Tibial nerve (tissue), 4 donors: ENCODE results near the gene GLT8D2. TPM values are rescaled to one million over a fixed set of nuclear protein-coding genes. Genes with fewer than 3 reads are reported as not detected.

ENCODE experiments used
- DNase-seq, 2 donors: peaks; one replicate each; pipeline ENCODE4 v3.0.0-alpha.2; 2019; ENCODE audit warnings: low spot score in 2 of 2
- H3K27ac ChIP-seq, 4 donors: fragments of 200-600 bp; sonication (generic) in 3 of 4; one replicate each; pipeline ENCODE4 v1.5.1; 2017 to 2019; ENCODE audit warnings: mild to moderate bottlenecking in 1 of 4
- H3K27me3 ChIP-seq, 2 donors: fragments of 200-600 bp; sonication (generic) in 1 of 2; one replicate each; pipeline versions ENCODE4 v1.5.1 to v1.6.0; 2017 to 2019
- H3K36me3 ChIP-seq, 3 donors: fragments of 200-600 bp; sonication (generic); one replicate each; pipeline ENCODE4 v1.5.1; 2018 to 2019
- H3K4me1 ChIP-seq, 4 donors: fragments of 200-600 bp; sonication (generic) in 3 of 4; one replicate each; pipeline ENCODE4 v1.5.1; 2017 to 2019
- H3K4me3 ChIP-seq, 4 donors: fragments of 200-600 bp; sonication (generic) in 3 of 4; one replicate each; pipeline ENCODE4 v1.5.1; 2017 to 2019; ENCODE audit warnings: mild to moderate bottlenecking in 1 of 4, moderate library complexity in 1 of 4
- H3K9me3 ChIP-seq, 4 donors: fragments of 200-600 bp; sonication (generic) in 3 of 4; one replicate each; pipeline ENCODE4 v1.5.1; 2017 to 2019
- EP300 ChIP-seq, 2 donors: sonication (generic); formaldehyde crosslinking; IDR thresholded peaks; one replicate each; pipeline ENCODE4 v1.6.1; 2017; ENCODE audit warnings: antibody characterized with exemption in 2 of 2, mild to moderate bottlenecking in 1 of 2
- POLR2A ChIP-seq, 2 donors: fragments of 450-650 bp; IDR thresholded peaks; one replicate each; pipeline ENCODE4 v1.6.1; 2017; ENCODE audit warnings: antibody characterized with exemption in 2 of 2, mild to moderate bottlenecking in 2 of 2, moderate library complexity in 2 of 2
- WGBS, 2 donors: methylation state at CpG; one replicate each; pipeline ENCODE4 v1.1.5; 2018; 5-methylcytosine and 5-hydroxymethylcytosine counted together
- total RNA-seq, 4 donors: library from RNA; depleted of rRNA; stranded (reverse); fragments of >200 nt; gene quantifications; one replicate each; pipeline ENCODE4 v1.1.0, GENCODE V29; 2016
- TF ChIP-seq, protein P1 (sequence below), 5 experiments: fragments of 200-600 bp in 3 of 5; fragments of 450-650 bp in 2 of 5; sonication (generic) in 3 of 5; IDR thresholded peaks; one replicate each; pipeline ENCODE4 v1.5.1; 2016 to 2019; ENCODE audit warnings: antibody characterized with exemption in 5 of 5, mild to moderate bottlenecking in 3 of 5, moderate library complexity in 2 of 5

Gene GLT8D2
- total RNA-seq, 4 donors from 2014 or later, result 19.8 to 32.9 (median 26.4) TPM

DNA sequence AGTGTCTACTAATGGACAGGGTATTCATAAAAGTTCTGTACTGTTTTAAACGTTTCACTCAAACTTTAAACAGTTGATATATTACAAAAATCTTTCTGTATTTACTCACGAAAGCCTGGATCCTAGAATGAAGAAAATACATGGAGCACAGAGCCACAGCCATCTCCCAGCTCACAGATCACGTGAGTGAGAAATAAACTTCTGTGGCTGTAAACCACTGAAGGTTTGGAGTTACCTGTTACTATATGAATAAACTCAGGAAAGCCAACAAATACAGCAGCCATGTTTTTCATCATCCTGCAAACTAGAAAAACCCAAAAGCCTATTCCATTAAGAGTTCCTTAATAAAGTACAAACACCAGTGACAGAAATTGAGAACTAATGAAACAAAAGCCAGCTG, 85.2 kb downstream of the GLT8D2 start:
- no peaks in the 10 kb centered on the region for H3K27me3 ChIP-seq
- H3K4me3 ChIP-seq, result peak overlapping the region; percentile 58 to 89 (median 76)
- TF ChIP-seq, protein P1, sequence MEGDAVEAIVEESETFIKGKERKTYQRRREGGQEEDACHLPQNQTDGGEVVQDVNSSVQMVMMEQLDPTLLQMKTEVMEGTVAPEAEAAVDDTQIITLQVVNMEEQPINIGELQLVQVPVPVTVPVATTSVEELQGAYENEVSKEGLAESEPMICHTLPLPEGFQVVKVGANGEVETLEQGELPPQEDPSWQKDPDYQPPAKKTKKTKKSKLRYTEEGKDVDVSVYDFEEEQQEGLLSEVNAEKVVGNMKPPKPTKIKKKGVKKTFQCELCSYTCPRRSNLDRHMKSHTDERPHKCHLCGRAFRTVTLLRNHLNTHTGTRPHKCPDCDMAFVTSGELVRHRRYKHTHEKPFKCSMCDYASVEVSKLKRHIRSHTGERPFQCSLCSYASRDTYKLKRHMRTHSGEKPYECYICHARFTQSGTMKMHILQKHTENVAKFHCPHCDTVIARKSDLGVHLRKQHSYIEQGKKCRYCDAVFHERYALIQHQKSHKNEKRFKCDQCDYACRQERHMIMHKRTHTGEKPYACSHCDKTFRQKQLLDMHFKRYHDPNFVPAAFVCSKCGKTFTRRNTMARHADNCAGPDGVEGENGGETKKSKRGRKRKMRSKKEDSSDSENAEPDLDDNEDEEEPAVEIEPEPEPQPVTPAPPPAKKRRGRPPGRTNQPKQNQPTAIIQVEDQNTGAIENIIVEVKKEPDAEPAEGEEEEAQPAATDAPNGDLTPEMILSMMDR (IDR thresholded peaks at IDR 0.05), result no peak
- TF ChIP-seq EP300 (IDR thresholded peaks at IDR 0.05), result no peak
- no peak for TF ChIP-seq POLR2A (IDR thresholded peaks at IDR 0.05)
- no peak for DNase-seq
- 19% methylated on average over 3 of the region's 3 CpGs for WGBS, 2 donors
- H3K36me3 ChIP-seq, result no peaks in the 10 kb centered on the region
- peaks cover 5 to 73% (median 27%) of the 10 kb centered on the region in 4 donors for H3K4me1 ChIP-seq
- no peaks in the 10 kb centered on the region for H3K9me3 ChIP-seq
- H3K27ac ChIP-seq, result peak overlapping the region; percentile 79 to 94 (median 92)

DNA sequence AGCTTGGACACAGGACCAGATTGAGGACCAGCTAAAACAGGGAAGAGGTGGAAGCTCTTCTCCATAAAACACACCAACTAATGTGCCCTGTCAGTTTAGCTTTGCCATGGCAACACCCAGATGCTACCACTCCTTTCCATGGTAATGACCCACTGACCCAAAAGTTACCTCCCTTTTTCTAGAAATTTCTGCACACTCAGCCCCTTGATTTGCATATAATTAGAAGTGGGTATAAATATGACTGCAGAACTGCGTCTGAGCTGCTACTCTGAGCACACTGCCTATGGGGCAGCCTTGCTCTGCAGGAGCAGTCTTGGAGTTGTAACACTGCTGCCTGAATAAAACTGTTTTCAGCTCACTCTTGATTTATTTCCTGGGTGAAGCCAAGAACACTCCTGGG, 87.5 kb downstream of the GLT8D2 start:
- H3K4me3 ChIP-seq, result no peak overlapping the region
- H3K36me3 ChIP-seq, result no peaks in the 10 kb centered on the region
- no peak for TF ChIP-seq EP300 (IDR thresholded peaks at IDR 0.05)
- TF ChIP-seq, protein P1 (IDR thresholded peaks at IDR 0.05), result no peak
- no peak for TF ChIP-seq POLR2A (IDR thresholded peaks at IDR 0.05)
- WGBS, 2 donors, result 20 to 40% methylated on average over 1 of the region's 1 CpG
- peaks cover 5 to 65% (median 20%) of the 10 kb centered on the region in 4 donors for H3K4me1 ChIP-seq
- no peak for DNase-seq
- no peak overlapping the region for H3K27ac ChIP-seq
- H3K27me3 ChIP-seq, result no peaks in the 10 kb centered on the region
- no peaks in the 10 kb centered on the region for H3K9me3 ChIP-seq

DNA sequence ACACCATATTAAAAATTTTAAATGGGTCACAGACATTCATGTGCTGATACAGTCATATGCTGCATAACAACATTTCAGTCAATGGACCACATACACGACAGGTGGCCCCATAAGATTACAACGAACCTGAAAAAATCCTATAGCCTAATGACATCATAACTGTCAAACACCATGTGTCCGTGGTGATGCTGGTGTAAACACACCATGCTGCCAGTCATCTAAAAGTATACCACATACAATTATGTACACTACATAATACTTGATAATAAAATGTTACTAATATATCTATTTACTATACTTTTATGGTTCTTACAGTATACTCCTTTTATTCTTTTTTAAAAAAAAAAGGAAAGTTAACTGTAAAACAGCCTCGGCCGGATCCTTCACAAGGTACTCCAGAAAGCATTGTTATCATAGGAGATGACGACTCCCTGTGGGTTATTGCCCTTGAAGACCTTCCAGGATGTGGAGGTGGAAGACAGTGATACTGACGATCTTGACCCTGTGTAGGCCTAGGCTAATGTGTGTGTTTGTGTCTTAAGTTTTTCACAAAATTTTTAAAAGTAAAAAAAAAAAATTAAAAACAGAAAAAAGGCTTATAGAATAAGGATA, 89.3 kb downstream of the GLT8D2 start:
- no peak for TF ChIP-seq POLR2A (IDR thresholded peaks at IDR 0.05)
- TF ChIP-seq, protein P1 (IDR thresholded peaks at IDR 0.05), result no peak
- no peak for TF ChIP-seq EP300 (IDR thresholded peaks at IDR 0.05)
- Histone ChIP-seq H3K4me1 (peaks cover 0 to 64% (median 17%) of the 10 kb centered on the region in 4 donors), H3K4me3 (no peak overlapping the region), H3K9me3 (no peaks in the 10 kb centered on the region), H3K27me3 (no peaks in the 10 kb centered on the region), H3K27ac (no peak overlapping the region), H3K36me3 (no peaks in the 10 kb centered on the region)
- DNase-seq, result no peak
- 52 to 56% methylated on average over 7 of the region's 7 CpGs for WGBS, 2 donors

DNA sequence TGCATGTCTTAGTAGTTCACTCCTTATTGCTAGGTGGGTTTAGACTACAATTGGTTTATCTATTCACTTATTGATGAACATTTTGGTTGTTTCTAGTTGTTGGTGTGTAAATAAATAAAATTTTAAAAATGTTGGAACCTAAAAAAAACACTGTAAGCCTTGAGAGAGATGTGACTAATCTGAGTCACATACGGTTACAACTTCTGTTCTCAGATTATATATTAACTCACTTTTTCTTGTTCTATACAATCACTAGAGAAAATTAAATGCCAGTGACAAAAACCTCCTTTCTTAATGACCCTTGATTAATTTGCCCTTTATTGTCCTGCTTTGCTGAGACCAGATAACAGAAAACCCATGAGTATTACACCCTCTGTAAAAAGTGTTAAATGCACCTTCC, 91.4 kb downstream of the GLT8D2 start:
- H3K27ac ChIP-seq, result no peak overlapping the region

DNA sequence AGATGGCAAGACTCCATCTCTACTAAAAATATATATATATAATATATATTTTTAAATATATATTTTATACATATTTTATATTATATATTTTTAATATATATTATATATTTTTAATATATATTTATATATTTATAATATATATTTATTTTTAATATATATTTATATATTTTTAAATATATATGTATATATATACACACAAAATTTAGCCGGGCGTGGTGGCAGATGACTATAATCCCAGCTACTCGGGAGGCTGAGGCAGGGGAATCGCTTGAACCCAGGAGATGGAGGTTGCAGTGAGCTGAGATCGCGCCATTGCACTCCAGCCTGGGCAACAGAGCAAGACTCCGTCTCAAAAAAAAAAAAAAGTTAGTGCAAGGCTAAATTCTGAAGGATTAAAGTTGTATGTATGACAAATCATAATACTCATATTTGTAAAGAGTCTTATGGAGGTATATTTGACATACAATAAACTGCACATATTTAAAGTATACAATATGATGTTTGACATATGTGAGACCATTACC, 92.1 kb downstream of the GLT8D2 start:
- no peaks in the 10 kb centered on the region for H3K27me3 ChIP-seq
- H3K27ac ChIP-seq, result peak overlapping the region; percentile 65 to 96 (median 88)
- 82 to 89% methylated on average over 7 of the region's 7 CpGs for WGBS, 2 donors
- H3K4me3 ChIP-seq, result peak overlapping the region; percentile 67 to 80 (median 75)
- no peaks in the 10 kb centered on the region for H3K9me3 ChIP-seq
- DNase-seq, result no peak
- peaks cover 0 to 52% (median 16%) of the 10 kb centered on the region in 4 donors for H3K4me1 ChIP-seq
- peaks cover 0 to 15% (median 0%) of the 10 kb centered on the region in 3 donors for H3K36me3 ChIP-seq
- TF ChIP-seq EP300 (IDR thresholded peaks at IDR 0.05) (no peak), POLR2A (IDR thresholded peaks at IDR 0.05) (no peak)
- TF ChIP-seq, protein P1 (IDR thresholded peaks at IDR 0.05), result no peak

More for the DNA sequence above, 91.4 kb downstream of the GLT8D2 start:
- WGBS, 2 donors, result 62 to 65% methylated on average over 1 of the region's 1 CpG
- H3K4me1 ChIP-seq, result peaks cover 0 to 59% (median 16%) of the 10 kb centered on the region in 4 donors
- peaks cover 0 to 8% (median 0%) of the 10 kb centered on the region in 3 donors for H3K36me3 ChIP-seq
- no peak for DNase-seq
- no peaks in the 10 kb centered on the region for H3K27me3 ChIP-seq
- no peaks in the 10 kb centered on the region for H3K9me3 ChIP-seq
- TF ChIP-seq, protein P1 (IDR thresholded peaks at IDR 0.05), result no peak
- no peak for TF ChIP-seq EP300 (IDR thresholded peaks at IDR 0.05)
- TF ChIP-seq POLR2A (IDR thresholded peaks at IDR 0.05), result no peak
- H3K4me3 ChIP-seq, result no peak overlapping the region
